Neural crest cell (in vitro differentiated cells): ENCODE results near the gene ANKFY1. TPM values are rescaled to one million over a fixed set of nuclear protein-coding genes. Genes with fewer than 3 reads are reported as not detected.

Experiments
- DNase-seq: peaks from one replicate; pipeline ENCODE4 v3.0.0; 2021; ENCODE audit warnings: low read depth, mixed read lengths, low spot score
- H3K27ac Mint-ChIP-seq: one replicate; pipeline ENCODE4 v1.8.0; 2021; ENCODE audit warnings: mild to moderate bottlenecking, mixed read lengths; ENCODE audit not compliant: unreplicated experiment
- H3K27me3 Mint-ChIP-seq: 2 replicates; pipeline ENCODE4 v1.8.0; 2021; ENCODE audit warnings: low read depth, mild to moderate bottlenecking, mixed read lengths
- H3K36me3 Mint-ChIP-seq: 2 replicates; pipeline ENCODE4 v1.8.0; 2021; ENCODE audit warnings: low read depth, mild to moderate bottlenecking, mixed read lengths
- H3K4me1 Mint-ChIP-seq: 2 replicates; pipeline ENCODE4 v1.8.0; 2021; ENCODE audit warnings: mixed read lengths
- H3K4me3 Mint-ChIP-seq: one replicate; pipeline ENCODE4 v1.8.0; 2021; ENCODE audit warnings: mild to moderate bottlenecking, mixed read lengths
- H3K9me3 Mint-ChIP-seq: 2 replicates; pipeline ENCODE4 v1.8.0; 2021; ENCODE audit warnings: mixed read lengths
- total RNA-seq: library from RNA; stranded (reverse); gene quantifications from 2 replicates; pipeline ENCODE4 v1.2.1, GENCODE V29; 2021
- TF ChIP-seq, protein P1 (sequence below): fragments of 200-600 bp; sonication (generic); conservative IDR thresholded peaks from 2 replicates; pipeline ENCODE4 v1.5.0; 2021; ENCODE audit warnings: antibody characterized with exemption, mild to moderate bottlenecking

The ANKFY1 gene
- total RNA-seq, 1 donor from 2014 or later = 73.5 TPM

DNA sequence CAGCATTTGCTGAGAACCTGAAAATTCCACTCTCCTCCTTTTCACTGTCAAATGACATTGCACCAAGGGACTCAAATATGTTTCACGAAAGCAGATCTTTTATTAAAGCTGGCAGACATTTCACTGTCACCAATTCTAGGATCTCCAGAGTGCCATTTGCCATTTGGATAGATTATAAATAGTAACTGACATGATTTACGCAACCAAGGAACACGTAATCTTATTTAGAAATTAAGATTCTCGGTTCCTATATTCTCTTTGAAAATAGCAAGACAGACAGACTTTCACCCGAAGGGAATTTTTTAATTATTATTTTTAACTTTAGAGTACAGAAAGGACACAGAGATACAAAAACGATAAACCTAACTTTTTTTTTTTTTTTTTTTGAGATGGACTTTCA lies 49.6 kb downstream of the ANKFY1 start:
- H3K27ac Mint-ChIP-seq = peak overlapping the region; percentile 12
- TF ChIP-seq, protein P1, sequence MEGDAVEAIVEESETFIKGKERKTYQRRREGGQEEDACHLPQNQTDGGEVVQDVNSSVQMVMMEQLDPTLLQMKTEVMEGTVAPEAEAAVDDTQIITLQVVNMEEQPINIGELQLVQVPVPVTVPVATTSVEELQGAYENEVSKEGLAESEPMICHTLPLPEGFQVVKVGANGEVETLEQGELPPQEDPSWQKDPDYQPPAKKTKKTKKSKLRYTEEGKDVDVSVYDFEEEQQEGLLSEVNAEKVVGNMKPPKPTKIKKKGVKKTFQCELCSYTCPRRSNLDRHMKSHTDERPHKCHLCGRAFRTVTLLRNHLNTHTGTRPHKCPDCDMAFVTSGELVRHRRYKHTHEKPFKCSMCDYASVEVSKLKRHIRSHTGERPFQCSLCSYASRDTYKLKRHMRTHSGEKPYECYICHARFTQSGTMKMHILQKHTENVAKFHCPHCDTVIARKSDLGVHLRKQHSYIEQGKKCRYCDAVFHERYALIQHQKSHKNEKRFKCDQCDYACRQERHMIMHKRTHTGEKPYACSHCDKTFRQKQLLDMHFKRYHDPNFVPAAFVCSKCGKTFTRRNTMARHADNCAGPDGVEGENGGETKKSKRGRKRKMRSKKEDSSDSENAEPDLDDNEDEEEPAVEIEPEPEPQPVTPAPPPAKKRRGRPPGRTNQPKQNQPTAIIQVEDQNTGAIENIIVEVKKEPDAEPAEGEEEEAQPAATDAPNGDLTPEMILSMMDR = no peak
- no peaks in the 10 kb centered on the region for H3K9me3 Mint-ChIP-seq
- no peaks in the 10 kb centered on the region for H3K27me3 Mint-ChIP-seq
- no peak overlapping the region for H3K4me3 Mint-ChIP-seq
- peaks cover 8% of the 10 kb centered on the region for H3K36me3 Mint-ChIP-seq
- no peak for DNase-seq
- peaks cover 6% of the 10 kb centered on the region for H3K4me1 Mint-ChIP-seq

DNA sequence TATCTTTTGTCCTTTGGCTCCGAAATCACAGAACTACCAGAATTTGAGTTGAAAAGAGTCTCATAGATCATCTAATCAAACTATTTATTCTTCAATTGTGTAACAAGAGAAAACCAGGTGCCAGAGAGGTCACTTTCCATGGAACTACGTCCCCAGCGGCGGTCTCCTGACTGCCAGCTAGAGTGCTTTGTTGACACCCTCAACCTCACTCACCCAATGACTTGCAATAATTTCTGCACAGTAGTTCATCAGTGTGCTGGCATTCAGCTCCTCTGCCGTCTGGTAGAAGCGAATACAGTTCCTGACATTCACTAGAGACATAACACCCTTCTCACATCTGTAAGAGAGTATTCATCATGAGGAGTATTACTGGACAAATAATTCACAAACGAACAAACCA lies 54.2 kb downstream of the ANKFY1 start:
- Mint-ChIP-seq H3K27ac (no peak overlapping the region), H3K36me3 (peaks cover 17% of the 10 kb centered on the region), H3K4me3 (no peak overlapping the region), H3K27me3 (no peaks in the 10 kb centered on the region), H3K4me1 (no peaks in the 10 kb centered on the region), H3K9me3 (no peaks in the 10 kb centered on the region)
- TF ChIP-seq, protein P1 = no peak
- DNase-seq = no peak

DNA sequence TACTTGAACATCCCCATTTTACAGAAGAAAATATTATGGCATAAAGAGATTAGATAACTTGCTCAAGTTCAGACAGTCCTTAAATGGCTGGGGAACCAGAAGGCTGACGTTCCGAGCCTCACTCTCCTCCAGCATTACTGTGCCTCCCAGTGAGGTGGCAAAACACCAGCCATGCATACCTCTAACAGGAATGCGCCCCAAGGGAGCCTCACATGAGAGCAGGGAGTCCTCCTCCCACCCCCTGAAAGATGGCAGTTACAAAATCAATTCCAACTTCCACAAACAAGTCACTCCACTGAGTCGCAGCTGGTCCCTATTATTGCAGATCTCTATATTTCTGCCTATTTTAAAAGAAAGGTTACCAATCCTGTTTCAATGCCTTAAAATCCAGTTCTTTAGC lies 55.5 kb downstream of the ANKFY1 start:
- H3K27me3 Mint-ChIP-seq = no peaks in the 10 kb centered on the region
- peaks cover 16% of the 10 kb centered on the region for H3K36me3 Mint-ChIP-seq
- no peak for DNase-seq

GRCh38 chr17:4206962-4207361 lies 56.8 kb downstream of the ANKFY1 start:
- H3K36me3 Mint-ChIP-seq = peaks cover 16% of the 10 kb centered on the region
- no peaks in the 10 kb centered on the region for H3K4me1 Mint-ChIP-seq
- H3K4me3 Mint-ChIP-seq = no peak overlapping the region

More for the DNA sequence above, 55.5 kb downstream of the ANKFY1 start:
- TF ChIP-seq, protein P1 = no peak
- H3K4me3 Mint-ChIP-seq = no peak overlapping the region
- H3K9me3 Mint-ChIP-seq = no peaks in the 10 kb centered on the region
- H3K4me1 Mint-ChIP-seq = no peaks in the 10 kb centered on the region
- no peak overlapping the region for H3K27ac Mint-ChIP-seq

GRCh38 chr17:4205917-4206316 lies 57.9 kb downstream of the ANKFY1 start:
- no peaks in the 10 kb centered on the region for H3K27me3 Mint-ChIP-seq
- no peak overlapping the region for H3K4me3 Mint-ChIP-seq
- H3K9me3 Mint-ChIP-seq = no peaks in the 10 kb centered on the region

More at GRCh38 chr17:4206962-4207361, 56.8 kb downstream of the ANKFY1 start:
- H3K27me3 Mint-ChIP-seq = no peaks in the 10 kb centered on the region
- TF ChIP-seq, protein P1 = no peak
- H3K27ac Mint-ChIP-seq = no peak overlapping the region
- H3K9me3 Mint-ChIP-seq = no peaks in the 10 kb centered on the region
- DNase-seq = no peak

More at GRCh38 chr17:4205917-4206316, 57.9 kb downstream of the ANKFY1 start:
- Mint-ChIP-seq H3K27ac (no peak overlapping the region), H3K36me3 (peaks cover 16% of the 10 kb centered on the region), H3K4me1 (no peaks in the 10 kb centered on the region)
- DNase-seq = no peak
- TF ChIP-seq, protein P1 = no peak
